Liver (tissue), 3 donors: ENCODE measurements around the gene SHFL.

Experiments
- CTCF ChIP-seq: fragments of 150-350 bp; IDR thresholded peaks from 2 replicates; pipeline ENCODE4 v1.5.1; 2017; ENCODE audit warnings: improper control_type of control experiment, low read depth, low read length; ENCODE audit not compliant: missing input control
- HNF4G ChIP-seq: IDR thresholded peaks from 2 replicates; pipeline ENCODE4 v1.6.1; 2016; ENCODE audit warnings: antibody characterized with exemption
- MAX ChIP-seq: IDR thresholded peaks from 2 replicates; pipeline ENCODE4 v1.6.1; 2016; ENCODE audit warnings: antibody characterized with exemption
- NR2F2 ChIP-seq: IDR thresholded peaks from 2 replicates; pipeline ENCODE4 v1.6.1; 2016; ENCODE audit warnings: antibody characterized with exemption
- RAD21 ChIP-seq, 2 donors: IDR thresholded peaks; 2 replicates each; pipeline ENCODE4 v1.6.1; 2016; ENCODE audit warnings: antibody characterized with exemption in 2 of 2, mild to moderate bottlenecking in 2 of 2
- REST ChIP-seq: IDR thresholded peaks from 2 replicates; pipeline ENCODE4 v1.6.1; 2016; ENCODE audit warnings: antibody characterized with exemption, mild to moderate bottlenecking
- TAF1 ChIP-seq: conservative IDR thresholded peaks from 2 replicates; pipeline ENCODE4 v1.6.1; 2016; ENCODE audit warnings: antibody characterized with exemption, mild to moderate bottlenecking
- donor health status: healthy.
- donor health status: healthy.

- TF ChIP-seq CTCF (no peak), REST (no peak), HNF4G (no peak), MAX (no peak), TAF1 (no peak), NR2F2 (no peak), RAD21 (IDR thresholded peaks at IDR 0.05) (no peak)
Measured at GRCh38 chr19:10124429-10124828, 38.3 kb downstream of the SHFL start.
